H9 (cell line): ENCODE results near the gene ATF5. TPM values are rescaled to one million over a fixed set of nuclear protein-coding genes. Genes with fewer than 3 reads are reported as not detected.

Experiments used
- DNase-seq: peaks from one replicate; pipeline ENCODE4 v3.0.0-alpha.2; 2017
- H2AFZ ChIP-seq: one replicate; pipeline ENCODE4 v1.6.1; 2013; ENCODE audit warnings: mild to moderate bottlenecking, low read length, control low read depth, moderate library complexity
- H2AK5ac ChIP-seq: 2 replicates; pipeline ENCODE4 v1.6.1; 2013; ENCODE audit warnings: low read length, control low read depth, mixed read lengths; ENCODE audit not compliant: insufficient read length
- H2BK120ac ChIP-seq: one replicate; pipeline ENCODE4 v1.6.1; 2013; ENCODE audit warnings: low read depth, mild to moderate bottlenecking, low read length, control low read depth, inconsistent platforms; ENCODE audit not compliant: poor library complexity, severe bottlenecking
- H2BK12ac ChIP-seq: 2 replicates; pipeline ENCODE4 v1.6.1; 2013; ENCODE audit warnings: low read length, control low read depth, mixed read lengths, low read depth; ENCODE audit not compliant: insufficient read length
- H2BK15ac ChIP-seq: 2 replicates; pipeline ENCODE4 v1.6.1; 2013; ENCODE audit warnings: low read depth, low read length, control low read depth
- H2BK20ac ChIP-seq: one replicate; pipeline ENCODE4 v1.6.1; 2013; ENCODE audit warnings: low read depth, mild to moderate bottlenecking, low read length, control low read depth, inconsistent platforms; ENCODE audit not compliant: poor library complexity, severe bottlenecking
- H2BK5ac ChIP-seq: 2 replicates; pipeline ENCODE4 v1.6.1; 2013; ENCODE audit warnings: low read length, control low read depth, mixed read lengths; ENCODE audit not compliant: insufficient read length
- H3K14ac ChIP-seq: 2 replicates; pipeline ENCODE4 v1.6.1; 2013; ENCODE audit warnings: low read length, control low read depth; ENCODE audit not compliant: insufficient read depth
- H3K18ac ChIP-seq: 2 replicates; pipeline ENCODE4 v1.6.1; 2013; ENCODE audit warnings: low read depth, mild to moderate bottlenecking, mixed read lengths, low read length, control low read depth; ENCODE audit not compliant: insufficient read length
- H3K23ac ChIP-seq: 2 replicates; pipeline ENCODE4 v1.6.1; 2013; ENCODE audit warnings: low read length, control low read depth, mixed read lengths, low read depth; ENCODE audit not compliant: insufficient read length
- H3K23me2 ChIP-seq: 2 replicates; pipeline ENCODE4 v1.6.1; 2013; ENCODE audit warnings: low read depth, mild to moderate bottlenecking, mixed read lengths, low read length, control low read depth; ENCODE audit not compliant: insufficient read length, poor library complexity, severe bottlenecking
- H3K27ac ChIP-seq: 2 replicates; pipeline ENCODE4 v1.5.1; 2013; ENCODE audit warnings: low read length, control low read depth, mixed read lengths, low read depth; ENCODE audit not compliant: insufficient read length
- H3K27me3 ChIP-seq: 2 replicates; pipeline ENCODE4 v1.6.1; 2013; ENCODE audit warnings: low read length, control low read depth, inconsistent platforms; ENCODE audit not compliant: insufficient read depth
- H3K4ac ChIP-seq: 2 replicates; pipeline ENCODE4 v1.6.1; 2013; ENCODE audit warnings: low read depth, mild to moderate bottlenecking, control low read depth, inconsistent platforms, low read length, moderate library complexity
- H3K4me1 ChIP-seq: 2 replicates; pipeline ENCODE4 v1.6.1; 2013; ENCODE audit warnings: low read length, control low read depth, inconsistent platforms; ENCODE audit not compliant: insufficient read depth
- H3K4me2 ChIP-seq: 2 replicates; pipeline ENCODE4 v1.6.1; 2013; ENCODE audit warnings: low read length, control low read depth, mixed read lengths; ENCODE audit not compliant: insufficient read length, insufficient read depth
- H3K56ac ChIP-seq: 2 replicates; pipeline ENCODE4 v1.6.1; 2013; ENCODE audit warnings: low read depth, mild to moderate bottlenecking, mixed read lengths, low read length, control low read depth; ENCODE audit not compliant: insufficient read length
- H3K79me1 ChIP-seq: 2 replicates; pipeline ENCODE4 v1.6.1; 2013; ENCODE audit warnings: low read depth, mild to moderate bottlenecking, moderate library complexity, low read length, control low read depth, inconsistent platforms; ENCODE audit not compliant: insufficient read depth, poor library complexity, severe bottlenecking
- H3K79me2 ChIP-seq: 2 replicates; pipeline ENCODE4 v1.6.1; 2013; ENCODE audit warnings: low read length, control low read depth, inconsistent platforms; ENCODE audit not compliant: insufficient read depth
- H3K9ac ChIP-seq: 2 replicates; pipeline ENCODE4 v1.6.1; 2013; ENCODE audit warnings: low read length, control low read depth, mixed read lengths; ENCODE audit not compliant: insufficient read length; ENCODE audit errors: extremely low read depth
- H3K9me3 ChIP-seq: one replicate; pipeline ENCODE4 v1.6.1; 2013; ENCODE audit warnings: low read depth, low read length, inconsistent platforms; ENCODE audit not compliant: control insufficient read depth
- H3T11ph ChIP-seq: one replicate; pipeline ENCODE4 v1.6.1; 2013; ENCODE audit warnings: mild to moderate bottlenecking, low read length, control low read depth, inconsistent platforms
- H4K20me1 ChIP-seq: one replicate; pipeline ENCODE4 v1.6.1; 2013; ENCODE audit not compliant: control insufficient read depth, insufficient read length, insufficient read depth
- H4K5ac ChIP-seq: 2 replicates; pipeline ENCODE4 v1.6.1; 2013; ENCODE audit warnings: low read depth, mild to moderate bottlenecking, mixed read lengths, low read length, control low read depth; ENCODE audit not compliant: insufficient read length
- H4K8ac ChIP-seq: replicated peaks from 2 replicates; pipeline ENCODE4 v1.6.1; 2013; ENCODE audit warnings: low read length, control low read depth, mixed read lengths, low read depth; ENCODE audit not compliant: insufficient read length
- H4K91ac ChIP-seq: 2 replicates; pipeline ENCODE4 v1.6.1; 2013; ENCODE audit warnings: low read depth, mild to moderate bottlenecking, moderate library complexity, mixed read lengths, low read length, control low read depth; ENCODE audit not compliant: insufficient read length
- H3K27ac Mint-ChIP-seq, 3 experiments: 2 replicates in 2 of 3; 3 replicates in 1 of 3; pipeline ENCODE4 v1.8.0; 2020 to 2021; ENCODE audit warnings: mixed read lengths in 3 of 3, mild to moderate bottlenecking in 1 of 3, moderate library complexity in 1 of 3
- H3K27me3 Mint-ChIP-seq: 2 replicates; pipeline ENCODE4 v1.8.0; 2021; ENCODE audit warnings: low read depth, mild to moderate bottlenecking, moderate library complexity, mixed read lengths
- H3K36me3 Mint-ChIP-seq, 3 experiments: 2 replicates in 2 of 3; 3 replicates in 1 of 3; pipeline ENCODE4 v1.8.0; 2020 to 2021; ENCODE audit warnings: low read depth in 3 of 3, mixed read lengths in 3 of 3; ENCODE audit not compliant: insufficient read depth in 1 of 3
- H3K4me1 Mint-ChIP-seq, 2 experiments: 2 replicates each; pipeline ENCODE4 v1.8.0; 2020; ENCODE audit warnings: mixed read lengths in 2 of 2
- H3K4me3 Mint-ChIP-seq, 2 experiments: 2 replicates in 1 of 2; 3 replicates in 1 of 2; pipeline ENCODE4 v1.8.0; 2020 to 2021; ENCODE audit warnings: mild to moderate bottlenecking in 2 of 2, mixed read lengths in 2 of 2, moderate library complexity in 1 of 2
- H3K9me3 Mint-ChIP-seq, 2 experiments: 2 replicates in 1 of 2; 3 replicates in 1 of 2; pipeline ENCODE4 v1.8.0; 2020; ENCODE audit warnings: mild to moderate bottlenecking in 2 of 2, mixed read lengths in 2 of 2, moderate library complexity in 1 of 2
- CTCF ChIP-seq: fragments of 200-600 bp; sonication (generic); conservative IDR thresholded peaks from 3 replicates; pipeline ENCODE4 v1.8.0; 2021; ENCODE audit warnings: antibody characterized with exemption, mild to moderate bottlenecking
- WGBS: extraction: QIAGEN DNeasy Blood & Tissue Kit; methylation state at CpG from one replicate; pipeline ENCODE4 v1.1.7; 2013; ENCODE audit warnings: missing lambda C conversion rate, low lambda C conversion rate, mixed read lengths; ENCODE audit not compliant: insufficient read length; ENCODE audit errors: extremely low coverage; 5-methylcytosine and 5-hydroxymethylcytosine counted together
- total RNA-seq: library from RNA; stranded (reverse); gene quantifications from 2 replicates; pipeline ENCODE4 v1.2.1, GENCODE V29; 2021

ATF5 gene
- total RNA-seq, 1 experiment from 2014 or later = 18.5 TPM

GRCh38 chr19:49881186-49881585, 47.8 kb upstream of the ATF5 start:
- no peaks in the 10 kb centered on the region for H3K4me1 ChIP-seq
- Mint-ChIP-seq H3K27ac (no peak overlapping the region), H3K4me3 (no peak overlapping the region; a peak in 1 of 5 replicates), H3K4me1 (peaks cover 11 to 16% of the 10 kb centered on the region in 2 experiments), H3K27me3 (no peaks in the 10 kb centered on the region), H3K36me3 (peaks cover 53 to 67% (median 67%) of the 10 kb centered on the region in 3 experiments), H3K9me3 (no peaks in the 10 kb centered on the region)
- H3K14ac ChIP-seq = no peak overlapping the region
- no peaks in the 10 kb centered on the region for H3K79me2 ChIP-seq
- H3K4me2 ChIP-seq = no peak overlapping the region
- H3T11ph ChIP-seq = no peak overlapping the region
- H3K9me3 ChIP-seq = no peaks in the 10 kb centered on the region
- H3K79me1 ChIP-seq = no peaks in the 10 kb centered on the region
- no CpG with 5 or more reads among the region's 17 CpGs for WGBS
- TF ChIP-seq CTCF = no peak
- H2BK120ac ChIP-seq = no peak overlapping the region
- H3K18ac ChIP-seq = no peak overlapping the region
- H3K56ac ChIP-seq = no peak overlapping the region
- no peak overlapping the region for H3K27ac ChIP-seq
- peaks cover 6% of the 10 kb centered on the region for H3K23me2 ChIP-seq
- no peak overlapping the region for H4K91ac ChIP-seq
- H2BK12ac ChIP-seq = no peak overlapping the region
- H3K9ac ChIP-seq = no peak overlapping the region
- DNase-seq = no peak
- H2AK5ac ChIP-seq = no peak overlapping the region
- no peak overlapping the region for H3K4ac ChIP-seq
- no peak overlapping the region for H4K5ac ChIP-seq
- no peaks in the 10 kb centered on the region for H4K20me1 ChIP-seq
- H2BK15ac ChIP-seq = no peak overlapping the region
- no peak overlapping the region for H4K8ac ChIP-seq
- no peak overlapping the region for H3K23ac ChIP-seq
- no peak overlapping the region for H2BK5ac ChIP-seq
- H2AFZ ChIP-seq = no peak overlapping the region
- H2BK20ac ChIP-seq = no peak overlapping the region
- H3K27me3 ChIP-seq = no peaks in the 10 kb centered on the region
